GM18907 (cell line): ENCODE results near the gene CLN3.
"Not testable (repeated sequence)": the region's sequence is repeated elsewhere in the genome, so short reads cannot be mapped to it uniquely, and the experiment has no call there.

ENCODE experiments used
- ATAC-seq: cut with Tn5 transposase; IDR thresholded peaks from one replicate; pipeline ENCODE4 v1.9.1; 2021; ENCODE audit warnings: mild to moderate bottlenecking, moderate library complexity; ENCODE audit not compliant: unreplicated experiment

Gene CLN3

DNA sequence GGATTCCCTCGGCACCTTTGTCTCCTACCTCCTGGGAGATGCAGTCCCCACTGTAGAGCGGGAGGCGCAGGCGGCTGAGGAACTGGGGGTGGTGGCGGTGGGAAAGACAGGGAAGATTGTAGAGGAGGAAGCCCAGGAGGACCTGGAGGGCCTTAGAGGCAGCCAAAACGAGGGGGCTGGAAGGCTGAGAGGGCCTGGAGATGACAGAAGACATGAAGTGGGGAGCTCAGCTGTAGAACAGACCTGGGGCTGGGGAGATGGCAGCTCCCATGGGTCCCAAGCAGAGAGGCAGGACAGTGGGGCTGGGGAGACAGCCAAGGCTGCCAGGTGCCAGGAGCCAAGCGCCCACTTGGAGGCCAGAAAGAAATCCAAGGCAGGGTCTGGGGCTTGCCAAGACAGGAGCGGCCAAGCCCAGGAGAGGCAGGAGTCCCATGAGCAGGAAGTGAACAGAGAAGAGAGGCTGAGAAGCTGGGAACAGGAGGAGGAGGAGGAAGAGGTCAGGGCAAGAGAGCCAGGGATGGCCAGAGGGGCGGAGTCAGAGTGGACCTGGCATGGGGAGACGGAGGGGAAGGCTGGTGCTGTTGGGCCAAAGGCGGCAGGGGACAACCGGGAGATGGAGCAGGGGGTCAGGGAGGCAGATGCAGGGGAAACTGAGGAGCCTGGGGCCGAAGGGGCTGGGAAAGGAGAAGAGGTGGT lies 3.4 kb upstream of the CLN3 start:
- no peak for ATAC-seq

DNA sequence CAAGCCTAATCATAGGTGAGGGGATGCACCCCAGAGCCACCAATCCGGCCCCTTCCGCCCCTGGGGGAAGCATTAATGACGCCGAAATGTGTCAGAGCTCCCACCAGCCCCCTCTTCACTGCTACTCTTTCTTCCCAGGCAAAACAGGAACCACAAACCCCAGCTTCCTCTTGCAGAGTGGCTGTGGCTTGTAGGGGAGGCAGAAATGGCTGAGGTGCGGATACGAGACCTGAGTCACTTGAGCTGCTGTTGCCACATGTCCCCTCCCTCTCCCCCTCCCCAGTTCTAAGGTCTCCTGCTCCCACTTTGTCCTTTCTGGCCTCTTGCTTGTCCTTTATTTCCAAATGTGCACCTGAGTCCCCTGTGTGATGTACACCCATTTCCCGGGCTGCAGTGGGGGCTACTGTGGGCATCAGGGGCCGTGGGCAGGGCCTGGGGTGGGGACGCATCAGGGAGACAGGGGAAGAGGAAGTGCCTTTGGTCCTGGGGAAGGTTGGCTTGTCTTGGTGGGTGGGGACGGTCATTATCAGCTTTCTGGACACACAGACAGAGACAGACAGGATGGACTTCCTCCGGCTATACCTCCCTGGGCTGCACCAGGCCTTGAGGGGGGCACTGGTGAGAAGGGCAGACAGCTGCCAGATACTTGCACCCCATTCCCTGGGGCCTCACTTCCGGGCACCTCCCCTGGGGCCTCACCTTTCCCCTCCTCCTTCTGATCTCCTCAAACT lies 2.4 kb upstream of the CLN3 start, which contains the start of gene APOBR:
Gene APOBR, plus strand, starts transcription at position 523 of the 731 bp plus-strand sequence. Its CDS starts 39 bp downstream, at position 562.
- ATAC-seq: peak; percentile 47

DNA sequence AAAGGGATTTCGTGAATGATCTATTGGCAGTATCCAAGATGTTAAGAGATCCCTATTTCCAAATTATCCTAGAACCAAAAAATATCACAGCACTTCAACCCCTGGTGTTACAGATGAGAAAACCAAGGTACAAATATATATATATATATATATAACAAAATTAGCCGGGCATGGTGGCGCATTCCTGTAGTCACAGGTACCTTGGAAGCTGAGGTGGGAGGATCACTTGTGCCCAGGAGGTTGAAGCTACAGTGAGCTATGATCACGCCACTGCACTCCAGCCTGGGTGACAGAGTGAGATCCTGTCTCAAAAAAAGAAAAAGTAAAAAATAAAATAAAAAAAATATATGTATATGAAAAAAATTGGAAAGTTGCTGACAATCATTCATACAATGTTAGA lies 637 bp upstream of the CLN3 start:
- ATAC-seq: no peak

DNA sequence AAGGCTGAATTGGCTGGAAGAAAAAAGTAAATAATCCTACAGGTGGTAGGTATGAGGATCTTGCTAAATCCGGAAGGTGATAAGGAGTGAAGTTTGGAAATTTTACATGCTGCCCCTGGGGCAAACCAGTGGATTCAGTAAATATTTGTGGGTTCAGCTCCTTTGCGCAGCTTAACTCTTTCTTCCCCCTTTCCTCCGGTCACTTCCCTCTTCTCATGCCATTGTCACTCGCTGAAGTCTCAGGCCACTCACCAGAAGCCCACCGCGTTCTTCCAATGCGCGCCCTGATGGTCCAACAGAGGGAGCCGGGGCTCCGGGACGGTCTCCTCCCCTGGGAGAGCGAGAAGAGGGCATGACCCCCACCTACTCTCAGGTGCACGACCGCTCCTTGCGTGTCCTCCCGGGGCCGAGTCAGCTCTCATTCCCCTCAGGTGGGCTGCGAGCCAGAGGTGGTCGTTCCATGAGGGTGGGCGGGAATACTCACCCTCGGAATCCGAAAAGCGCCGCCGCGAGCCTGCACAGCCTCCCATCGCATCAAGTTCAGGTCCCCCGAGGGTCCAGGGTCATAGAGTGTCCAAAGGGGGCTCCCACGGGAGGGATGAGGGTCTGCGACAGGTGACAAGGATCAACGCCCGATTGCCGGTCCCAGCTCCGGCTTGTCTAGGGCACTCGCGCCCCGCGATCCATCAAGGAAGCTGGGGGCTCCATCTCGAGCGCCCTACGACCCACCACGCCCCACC lies 474 bp downstream of the CLN3 start:
- peak; percentile 8 for ATAC-seq

DNA sequence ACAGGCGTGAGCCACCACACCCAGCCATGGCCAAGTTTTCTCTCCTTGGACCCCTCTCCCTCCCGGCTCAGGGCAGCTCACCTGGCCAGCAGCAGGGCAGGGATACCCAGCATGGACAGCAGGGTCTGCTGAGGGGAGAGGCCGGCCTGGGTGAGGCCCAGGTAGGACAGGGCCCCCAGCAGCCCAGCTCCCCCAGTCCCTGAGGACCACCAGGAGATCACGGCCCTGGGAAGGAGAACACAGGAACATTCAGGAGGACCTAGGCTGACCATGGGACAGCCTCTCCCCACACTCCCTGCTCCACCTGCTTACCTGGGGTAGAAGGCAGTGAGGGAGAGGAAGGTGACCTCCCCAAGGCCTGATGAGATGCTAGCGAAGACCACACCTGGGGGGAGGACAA lies 5.6 kb downstream of the CLN3 start:
- no peak for ATAC-seq

DNA sequence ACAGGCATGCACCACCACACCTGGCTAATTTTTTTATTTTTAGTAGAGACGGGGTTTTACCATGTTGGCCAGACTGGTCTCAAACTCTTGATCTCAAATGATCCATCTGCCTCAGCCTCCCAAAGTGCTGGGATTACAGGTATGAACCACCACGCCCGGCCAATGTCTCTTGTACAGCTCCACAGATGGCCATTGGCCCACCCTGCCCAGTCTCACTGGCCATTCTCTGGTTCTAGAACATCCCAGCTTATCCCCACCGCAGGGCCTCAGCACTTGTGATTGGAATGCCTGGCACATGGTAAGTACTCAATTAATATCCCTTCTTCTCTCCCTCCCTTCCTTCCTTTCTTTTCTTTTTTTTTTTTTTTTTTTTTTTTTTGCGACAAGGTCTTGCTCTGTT lies 8.5 kb downstream of the CLN3 start:
- not testable (repeated sequence) for ATAC-seq

DNA sequence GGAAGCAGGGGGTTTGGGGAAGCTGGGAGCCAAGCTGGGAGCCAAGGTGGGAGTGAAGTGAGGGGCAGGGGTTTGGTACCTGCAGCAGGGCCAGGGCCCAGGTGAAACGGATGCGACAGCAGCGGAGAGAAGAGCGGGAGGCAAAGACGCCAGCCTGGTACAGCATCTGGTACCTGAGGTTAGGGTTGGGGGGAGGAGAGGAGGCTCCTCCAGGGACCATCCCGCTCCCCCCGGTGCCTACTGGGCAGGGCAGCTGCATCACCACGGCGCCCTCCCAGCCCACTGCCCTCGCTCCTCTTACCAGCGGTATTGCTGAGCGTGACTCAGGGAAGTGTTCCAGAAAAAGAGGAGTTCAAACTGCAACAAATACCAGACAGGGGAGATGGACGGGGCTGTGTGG lies 9.8 kb downstream of the CLN3 start:
- ATAC-seq: no peak

DNA sequence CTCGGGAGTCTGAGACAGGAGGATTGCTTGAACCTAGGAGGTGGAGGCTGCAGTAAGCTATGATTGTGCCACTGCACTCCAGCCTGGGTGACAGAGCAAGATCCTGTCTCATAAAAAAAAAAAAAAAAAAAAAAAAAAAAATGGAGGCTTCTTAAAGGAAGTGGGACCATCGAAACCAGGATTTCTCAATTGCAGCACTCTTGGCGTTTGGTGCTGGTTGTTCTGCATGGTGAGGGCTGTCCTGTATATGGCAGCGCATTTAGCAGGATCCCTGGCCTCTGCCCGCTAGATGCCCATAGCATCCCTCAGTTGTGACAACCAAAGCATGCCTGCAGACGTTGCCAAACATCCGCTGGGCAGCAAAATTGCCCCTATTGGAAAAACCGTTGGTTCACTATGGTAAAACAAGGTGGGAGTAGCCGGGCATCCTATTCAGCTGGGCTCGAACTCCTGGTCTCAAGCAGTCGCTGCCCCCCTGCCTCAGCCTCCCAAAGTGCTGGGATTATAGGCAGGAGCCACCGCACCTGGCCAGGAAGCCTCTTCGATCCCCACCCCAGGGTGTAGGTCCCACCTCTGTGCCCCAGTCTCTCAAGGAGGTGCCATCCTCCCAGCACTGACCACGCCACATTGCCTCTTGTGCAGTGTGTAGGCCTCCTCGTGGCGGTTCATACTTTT lies 13.2 kb downstream of the CLN3 start:
- ATAC-seq: no peak

DNA sequence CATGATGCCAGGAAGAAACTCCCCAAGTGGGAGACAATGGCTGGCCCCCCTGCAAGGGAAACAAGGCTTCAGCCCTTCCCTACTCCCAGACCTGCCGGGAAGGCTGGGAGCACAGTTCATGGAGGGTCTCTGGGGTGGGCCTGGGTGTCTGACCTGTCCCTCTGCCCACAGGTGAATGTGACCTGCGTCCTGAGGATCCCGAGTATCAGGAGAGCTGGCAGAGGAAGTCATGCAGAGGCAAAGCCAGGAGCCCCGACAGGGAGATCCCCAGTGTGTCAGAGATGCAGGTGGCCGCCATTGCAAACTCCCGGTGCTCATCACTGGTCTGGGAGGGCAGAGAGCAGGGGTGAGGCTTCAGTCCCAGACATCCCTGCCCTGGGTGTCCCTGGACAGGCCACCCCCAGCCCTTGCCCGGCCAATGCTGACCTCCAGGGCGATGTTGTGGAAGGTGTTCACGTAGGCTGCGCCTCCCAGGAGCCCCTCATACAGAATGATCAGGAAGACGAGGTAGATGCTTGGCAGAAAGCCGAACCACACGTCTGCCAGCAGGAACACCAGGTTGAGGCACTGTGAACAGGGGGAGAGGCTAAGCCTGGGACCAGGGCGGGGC lies 14.5 kb downstream of the CLN3 start:
- no peak for ATAC-seq

DNA sequence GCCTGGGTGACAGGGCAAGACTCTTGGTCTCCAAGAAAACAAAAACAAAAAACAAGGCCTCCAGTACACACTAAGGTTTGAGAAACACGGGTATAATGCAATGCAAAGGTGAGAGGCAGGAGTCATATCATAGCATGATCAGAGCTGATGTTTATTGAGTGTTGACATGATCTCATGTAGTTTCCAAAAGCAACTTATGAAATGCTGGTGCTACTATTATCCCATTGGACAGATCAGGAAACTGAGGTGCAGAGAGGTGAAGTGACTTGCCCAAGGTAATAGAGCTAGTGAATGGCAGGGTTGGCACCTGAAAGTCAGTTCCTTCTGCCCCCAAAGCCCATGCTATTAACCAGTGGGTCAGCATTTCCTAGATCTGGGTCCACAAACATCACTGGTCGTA lies 16.7 kb downstream of the CLN3 start:
- no peak for ATAC-seq

DNA sequence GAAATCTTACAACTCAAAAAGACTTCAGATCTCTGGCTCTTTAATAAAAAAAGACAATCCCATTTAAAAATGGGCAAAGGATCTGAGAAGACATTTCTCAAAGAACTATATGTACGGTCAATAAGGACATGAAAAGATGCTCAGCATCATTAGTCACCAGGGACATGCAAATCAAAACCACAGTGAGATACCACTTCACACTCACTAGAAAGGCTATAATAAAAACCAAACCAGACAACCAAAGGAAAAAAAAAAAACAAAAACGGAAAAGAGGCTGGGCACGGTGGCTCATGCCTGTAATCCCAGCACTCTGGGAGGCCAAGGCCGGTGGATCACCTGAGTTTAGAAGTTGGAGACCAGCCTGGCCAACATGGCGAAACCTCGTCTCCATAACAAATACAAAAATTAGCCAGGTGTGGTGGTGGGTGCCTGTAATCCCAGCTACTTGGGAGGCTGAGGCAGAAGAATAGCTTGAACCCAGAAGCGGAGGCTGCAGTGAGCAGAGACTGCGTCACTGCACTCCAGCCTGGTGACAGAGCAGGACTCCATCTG lies 18.1 kb downstream of the CLN3 start:
- ATAC-seq: no peak

DNA sequence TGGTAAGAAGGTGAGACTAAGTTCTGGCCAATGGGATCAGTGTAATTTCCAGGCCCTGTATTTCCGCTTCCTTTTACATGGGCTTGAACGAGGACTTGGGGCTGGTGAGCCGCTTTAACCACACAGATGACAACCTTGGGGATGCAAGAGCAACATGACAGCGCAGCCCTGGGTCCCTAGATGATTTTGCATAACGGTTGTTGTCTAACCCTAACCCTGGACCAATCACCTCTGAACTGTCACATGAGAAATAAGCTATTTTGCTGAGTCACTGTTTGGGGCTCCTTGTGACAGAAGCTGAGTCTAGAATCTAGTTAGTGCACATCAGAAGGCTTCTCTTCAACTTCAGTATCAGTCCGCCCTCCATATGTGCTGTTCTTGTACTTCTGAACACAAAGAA lies 44.8 kb downstream of the CLN3 start:
- ATAC-seq: not testable (repeated sequence)

DNA sequence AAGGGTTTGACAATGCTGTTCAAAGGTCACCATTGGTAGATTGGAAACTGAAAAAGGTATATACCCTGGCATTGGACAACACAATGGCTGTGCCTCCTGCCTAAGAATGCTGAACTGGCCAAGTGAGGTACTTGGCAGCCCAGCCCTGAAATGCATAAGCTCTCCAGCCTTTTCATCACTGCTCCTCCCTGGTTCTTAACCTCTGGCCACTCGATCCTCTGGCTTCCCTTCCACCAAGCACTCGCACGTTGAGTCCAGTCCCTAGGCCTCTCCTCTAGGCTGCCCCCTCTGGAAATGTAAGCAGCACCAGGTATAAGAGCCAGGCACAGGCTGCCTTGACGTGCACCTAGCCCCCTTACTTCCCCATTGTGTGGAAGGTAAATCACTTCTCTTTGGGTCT lies 45.5 kb downstream of the CLN3 start:
- not testable (repeated sequence) for ATAC-seq

DNA sequence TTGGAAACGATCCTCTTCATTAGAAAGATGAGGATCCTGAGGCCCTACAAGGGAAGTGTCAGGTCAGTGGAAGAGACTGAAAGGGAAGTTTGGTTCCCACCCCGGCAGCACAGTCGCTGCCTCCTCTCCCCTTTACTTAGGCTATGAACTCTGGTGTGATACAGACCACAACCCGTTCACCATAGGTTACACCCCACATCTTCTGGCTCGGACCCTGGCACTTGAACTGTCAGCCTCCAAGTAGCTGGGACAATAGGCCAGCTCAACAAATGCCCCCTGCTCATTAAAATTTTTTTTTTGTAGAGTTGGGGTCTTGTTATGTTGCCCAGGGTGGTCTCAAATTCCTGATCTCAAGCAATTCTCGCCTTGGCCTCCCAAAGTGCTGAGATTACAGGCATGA lies 47.9 kb downstream of the CLN3 start:
- ATAC-seq: not testable (repeated sequence)

DNA sequence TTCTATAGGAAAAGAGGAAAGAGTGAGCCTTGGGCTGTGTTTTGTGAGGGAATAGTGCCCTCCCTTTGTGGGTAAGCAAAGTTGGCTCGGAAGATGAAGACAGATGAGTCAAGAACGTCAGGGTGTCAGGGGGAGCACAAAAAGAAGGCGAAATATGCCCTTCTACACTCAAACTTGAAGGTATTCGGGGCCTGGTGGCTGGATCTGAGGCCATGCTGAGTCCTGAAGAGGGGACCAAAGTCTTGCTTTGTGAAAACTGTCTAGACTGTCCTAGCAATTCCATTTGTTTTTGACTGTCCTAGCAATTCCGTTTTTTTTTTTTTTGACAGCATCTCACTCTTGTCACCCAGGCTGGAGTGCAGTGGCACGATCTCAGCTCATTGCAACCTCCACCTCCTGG lies 53.0 kb downstream of the CLN3 start:
- ATAC-seq: not testable (repeated sequence)

DNA sequence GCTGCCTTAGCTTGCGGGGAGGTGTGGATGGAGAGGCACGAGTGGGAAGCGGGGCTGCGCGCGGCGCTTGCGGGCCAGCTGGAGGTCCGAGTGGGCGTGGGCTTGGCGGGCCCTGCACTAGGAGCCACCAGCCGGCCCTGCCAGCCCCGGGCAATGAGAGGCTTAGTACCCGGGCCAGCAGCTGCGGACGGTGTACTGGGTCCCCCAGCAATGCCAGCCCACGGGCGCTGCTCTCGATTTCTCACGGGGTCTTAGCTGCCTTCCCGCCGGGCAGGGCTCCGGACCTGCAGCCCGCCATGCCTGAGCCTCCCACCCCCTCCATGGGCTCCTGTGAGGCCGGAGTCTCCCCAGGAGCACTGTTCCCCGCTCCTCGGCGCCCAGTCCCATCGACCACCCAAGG lies 56.5 kb downstream of the CLN3 start:
- ATAC-seq: not testable (repeated sequence)
